DND-41 (cell line): ENCODE measurements around the gene MED12L.
A peak's percentile ranks its signal among the peaks of the same experiment; 100 is the strongest.

Experiments used
- EZH2 ChIP-seq: IDR thresholded peaks from 3 replicates; pipeline ENCODE4 v1.6.1; 2012; ENCODE audit warnings: borderline replicate concordance, low read depth, mild to moderate bottlenecking, moderate library complexity, low read length, inconsistent platforms; ENCODE audit not compliant: severe bottlenecking
- TF ChIP-seq, protein P1 (sequence below): IDR thresholded peaks from 2 replicates; pipeline ENCODE4 v1.5.1; 2012; ENCODE audit warnings: borderline replicate concordance, low read length, moderate library complexity, mild to moderate bottlenecking; ENCODE audit not compliant: poor library complexity, severe bottlenecking; ENCODE audit errors: extremely low read depth

DNA sequence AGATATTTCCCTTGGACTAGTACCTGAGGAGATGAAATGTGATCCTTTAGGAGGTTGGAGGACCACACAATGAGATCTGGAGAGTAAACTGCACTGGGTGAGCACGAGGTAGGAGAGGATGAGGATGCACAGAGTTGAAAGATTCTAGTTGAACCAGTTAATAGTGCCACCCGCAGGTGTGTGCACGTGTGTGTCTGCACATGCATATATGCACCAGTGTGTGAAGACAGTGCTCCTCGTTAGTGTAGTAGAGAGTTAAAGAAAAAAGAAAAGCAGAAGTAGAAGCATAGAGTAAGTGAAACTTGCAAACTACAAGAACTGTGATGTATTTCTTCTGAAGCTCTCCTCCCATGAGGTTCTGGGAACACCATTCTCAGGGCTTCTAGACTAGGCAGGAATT is 8.4 kb downstream of the MED12L start:
- TF ChIP-seq, protein P1, sequence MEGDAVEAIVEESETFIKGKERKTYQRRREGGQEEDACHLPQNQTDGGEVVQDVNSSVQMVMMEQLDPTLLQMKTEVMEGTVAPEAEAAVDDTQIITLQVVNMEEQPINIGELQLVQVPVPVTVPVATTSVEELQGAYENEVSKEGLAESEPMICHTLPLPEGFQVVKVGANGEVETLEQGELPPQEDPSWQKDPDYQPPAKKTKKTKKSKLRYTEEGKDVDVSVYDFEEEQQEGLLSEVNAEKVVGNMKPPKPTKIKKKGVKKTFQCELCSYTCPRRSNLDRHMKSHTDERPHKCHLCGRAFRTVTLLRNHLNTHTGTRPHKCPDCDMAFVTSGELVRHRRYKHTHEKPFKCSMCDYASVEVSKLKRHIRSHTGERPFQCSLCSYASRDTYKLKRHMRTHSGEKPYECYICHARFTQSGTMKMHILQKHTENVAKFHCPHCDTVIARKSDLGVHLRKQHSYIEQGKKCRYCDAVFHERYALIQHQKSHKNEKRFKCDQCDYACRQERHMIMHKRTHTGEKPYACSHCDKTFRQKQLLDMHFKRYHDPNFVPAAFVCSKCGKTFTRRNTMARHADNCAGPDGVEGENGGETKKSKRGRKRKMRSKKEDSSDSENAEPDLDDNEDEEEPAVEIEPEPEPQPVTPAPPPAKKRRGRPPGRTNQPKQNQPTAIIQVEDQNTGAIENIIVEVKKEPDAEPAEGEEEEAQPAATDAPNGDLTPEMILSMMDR: peak; percentile 4
- no peak for TF ChIP-seq EZH2
